T-helper 9 cell (primary cell): Measurements from ENCODE around the gene PRKCE.

Experiments
- DNase-seq: peaks from one replicate; pipeline ENCODE4 v3.0.0-alpha.2; 2020

The PRKCE gene

DNA sequence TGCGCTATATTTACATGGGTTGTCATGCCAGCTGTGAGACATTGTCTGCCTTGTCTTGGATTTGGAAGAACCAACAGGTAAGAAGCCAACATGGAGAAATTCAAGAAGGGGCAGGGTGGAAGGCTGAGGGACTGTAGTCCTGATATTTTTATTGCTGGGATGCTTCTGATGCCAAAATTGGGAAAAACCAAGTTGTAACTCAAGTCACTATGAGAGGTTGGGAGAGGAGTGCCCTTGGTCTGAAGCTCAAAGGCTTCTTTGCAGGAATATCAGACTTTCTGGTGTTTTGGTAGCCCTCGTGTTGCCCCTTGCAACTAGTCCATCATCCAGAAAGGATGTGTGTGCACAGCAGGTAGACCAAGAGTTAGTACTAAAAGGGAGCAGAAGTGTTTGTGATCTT is 351.5 kb downstream of the PRKCE start:
- no peak for DNase-seq

DNA sequence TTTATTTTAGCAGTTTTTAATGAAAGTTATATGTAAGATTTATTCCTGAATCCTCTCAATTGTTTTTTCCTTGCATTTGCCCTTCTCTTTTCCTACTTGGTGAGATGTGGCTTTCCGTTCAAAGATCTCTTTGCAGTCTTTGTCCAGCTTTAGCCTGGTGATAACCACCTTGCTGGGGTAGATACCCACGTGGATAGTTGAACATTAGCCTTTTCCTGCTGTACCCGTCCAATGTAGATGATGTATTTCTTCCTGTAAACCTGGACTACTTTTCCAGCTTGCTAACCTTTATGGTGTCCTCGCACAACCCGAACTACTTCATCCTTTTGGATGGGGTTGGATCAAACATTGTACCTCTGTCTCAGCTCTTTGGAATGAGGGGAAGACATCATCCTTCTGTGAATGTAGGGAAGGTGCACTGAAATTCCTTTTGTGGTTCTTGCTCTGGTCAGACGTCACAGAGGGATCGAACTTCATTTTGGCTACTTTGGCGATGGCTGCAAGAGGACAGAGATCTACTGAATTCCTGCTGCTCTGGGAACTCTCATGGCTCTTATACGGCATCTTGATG is 352.5 kb downstream of the PRKCE start:
- DNase-seq: no peak

DNA sequence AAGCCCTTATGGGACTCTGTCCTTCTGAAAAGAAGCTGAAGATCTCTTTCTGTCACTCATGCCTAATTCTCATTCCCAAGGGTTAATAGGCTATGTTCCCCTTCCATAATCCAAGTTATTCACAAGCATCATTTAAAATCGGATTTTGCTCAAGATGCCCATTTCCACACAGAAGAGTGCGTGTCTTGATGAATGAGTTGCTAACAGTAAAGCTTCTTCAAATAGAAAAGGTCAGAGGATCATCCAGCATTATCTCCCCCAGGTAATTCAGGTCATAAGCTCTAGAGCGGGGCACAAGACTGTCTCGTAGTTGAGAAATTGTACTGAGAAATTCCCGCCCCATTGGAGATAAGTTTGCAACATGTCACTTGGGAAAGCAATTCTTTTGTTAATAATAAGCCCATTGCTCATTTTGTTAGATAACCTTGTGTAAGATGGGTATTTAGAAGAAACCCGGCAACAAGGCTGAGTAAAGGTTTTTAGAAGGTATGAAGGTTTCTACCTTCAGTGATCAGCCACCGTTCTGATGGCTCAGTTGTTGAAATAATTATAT is 355.1 kb downstream of the PRKCE start:
- no peak for DNase-seq

GRCh38 chr2:46007412-46007811 is 355.9 kb downstream of the PRKCE start:
- no peak for DNase-seq

DNA sequence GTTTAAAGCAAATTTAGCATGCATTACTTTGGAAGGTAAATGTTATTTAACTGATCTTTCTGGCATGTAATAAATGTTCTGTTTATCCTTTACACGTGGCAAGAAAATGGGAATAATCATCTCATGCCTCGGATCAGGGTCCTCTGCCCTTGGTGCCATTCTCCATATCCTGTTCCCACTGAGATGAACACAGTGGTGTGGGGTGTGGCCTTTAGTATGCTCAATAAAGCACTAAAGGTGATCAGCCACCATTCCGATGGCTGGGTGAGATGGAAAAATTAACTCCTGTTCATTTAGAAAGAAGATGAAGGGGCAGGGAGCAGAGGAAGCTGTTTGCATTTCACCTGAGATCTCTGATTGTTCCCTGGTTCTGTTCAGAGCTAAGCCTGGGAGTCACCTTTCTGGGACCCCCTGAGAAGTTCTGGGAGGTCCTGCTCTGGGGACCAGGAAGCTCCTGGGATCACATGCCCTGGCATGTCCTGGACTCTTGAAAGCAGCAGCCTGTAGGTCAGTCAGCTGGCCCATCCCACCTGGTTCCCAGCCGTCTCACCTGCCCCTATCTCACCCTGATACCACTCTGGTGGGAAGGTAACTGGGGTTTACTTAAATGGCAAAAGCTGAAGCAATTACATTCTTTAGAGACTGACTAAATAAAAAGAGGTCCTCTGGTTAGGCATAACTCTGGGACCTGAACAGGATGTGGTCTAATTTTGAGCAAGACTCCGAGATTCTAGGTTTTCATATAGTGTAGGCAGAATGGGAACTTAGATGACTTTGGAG is 356.8 kb downstream of the PRKCE start:
- DNase-seq: no peak

GRCh38 chr2:46009315-46009714 is 357.8 kb downstream of the PRKCE start:
- no peak for DNase-seq

DNA sequence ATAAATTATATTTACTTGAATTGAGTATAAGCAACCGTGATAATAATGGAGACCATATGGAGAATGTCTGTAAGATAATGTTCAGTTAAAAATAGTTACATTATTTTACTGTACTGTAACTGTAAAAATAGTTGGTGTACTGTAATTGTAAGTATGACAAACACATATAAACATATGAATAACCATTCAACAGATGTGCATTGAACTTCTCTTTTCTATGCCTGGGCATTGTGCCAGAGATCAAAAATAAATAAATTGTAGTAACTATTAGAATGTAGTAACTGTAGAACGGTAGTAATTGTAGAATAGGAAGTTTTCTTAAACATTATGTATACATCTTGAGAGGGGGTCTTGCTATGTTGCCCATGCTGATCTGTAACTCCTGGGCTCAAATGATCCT is 358.3 kb downstream of the PRKCE start:
- DNase-seq: no peak

DNA sequence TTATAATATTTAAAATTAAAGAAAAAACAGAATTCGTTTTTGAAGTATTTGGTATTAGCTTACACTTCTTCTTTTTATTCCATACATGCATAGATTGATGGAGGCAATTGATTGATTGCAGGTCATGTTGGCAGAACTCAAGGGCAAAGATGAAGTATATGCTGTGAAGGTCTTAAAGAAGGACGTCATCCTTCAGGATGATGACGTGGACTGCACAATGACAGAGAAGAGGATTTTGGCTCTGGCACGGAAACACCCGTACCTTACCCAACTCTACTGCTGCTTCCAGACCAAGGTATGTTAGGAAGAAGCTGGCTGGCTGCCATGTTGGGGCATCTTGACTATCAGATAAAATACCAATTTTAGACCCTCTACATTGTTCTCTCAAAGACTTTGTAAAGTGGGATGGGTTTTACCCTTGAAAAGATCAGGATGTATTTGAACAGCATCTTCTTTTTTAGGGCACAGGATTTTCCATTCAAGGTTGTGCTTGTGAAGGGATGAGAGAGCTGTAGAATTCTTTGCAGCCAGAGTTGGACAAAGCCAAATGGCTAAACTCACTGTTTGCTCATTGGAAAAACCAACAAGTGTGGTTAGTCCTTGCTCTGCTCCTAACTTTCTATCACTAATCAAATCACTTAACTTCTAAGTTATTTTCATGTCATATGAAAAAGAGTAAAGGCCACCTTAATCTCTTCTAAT is 358.9 kb downstream of the PRKCE start:
- no peak for DNase-seq

DNA sequence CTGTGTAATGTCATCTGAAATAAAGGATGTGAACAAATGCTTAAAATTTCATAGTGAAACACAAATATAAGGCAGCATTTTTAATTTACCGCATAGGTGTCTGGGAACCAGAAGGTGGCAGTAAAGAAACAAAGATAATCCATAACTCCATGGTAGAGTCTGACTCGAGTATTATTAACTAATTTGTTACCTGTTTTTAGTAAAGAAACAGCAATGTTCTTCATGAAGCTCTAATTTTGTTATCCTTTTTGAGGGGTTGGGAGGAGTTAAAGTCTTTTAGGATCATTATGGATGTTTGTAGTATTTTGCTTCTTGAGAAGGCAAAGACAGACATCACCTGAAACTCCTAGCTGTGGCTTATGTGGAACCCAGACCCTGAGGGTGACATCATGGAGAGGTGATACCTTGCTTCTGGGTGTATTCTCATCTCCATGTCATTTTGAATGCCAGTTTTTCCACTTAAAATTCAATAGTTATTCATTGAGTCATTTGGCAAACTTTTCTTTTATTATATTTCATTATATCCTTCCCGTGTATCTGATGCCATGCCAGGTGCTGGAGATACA is 359.5 kb downstream of the PRKCE start:
- no peak for DNase-seq

DNA sequence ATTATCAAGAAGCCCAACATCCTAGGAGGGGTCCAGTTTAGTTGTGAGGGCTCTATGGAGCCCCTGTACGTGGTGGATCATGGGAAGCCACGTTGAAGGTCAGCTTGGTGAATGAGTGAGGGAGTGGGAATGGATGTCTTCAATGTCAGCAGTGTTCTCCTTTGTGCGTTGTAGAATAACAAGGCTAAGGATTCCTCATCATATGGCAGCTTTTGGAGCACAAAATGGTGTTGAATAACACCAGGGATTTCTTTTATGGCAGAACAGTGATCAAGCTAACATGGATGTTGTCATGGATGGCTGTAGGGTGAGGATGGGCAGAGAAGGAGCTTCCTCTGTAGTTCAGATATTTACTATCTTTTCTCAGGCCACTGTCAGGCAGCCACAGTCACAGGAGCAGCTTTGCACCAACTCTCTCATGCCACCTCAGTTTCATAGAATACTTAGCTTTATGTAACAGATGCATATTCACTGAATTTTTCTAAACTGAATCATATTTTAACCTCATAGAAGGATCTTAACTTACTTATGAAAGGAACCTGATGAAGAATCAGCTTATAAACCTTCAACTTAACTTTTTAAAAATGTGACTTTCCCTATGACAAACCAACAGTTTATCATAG is 361.3 kb downstream of the PRKCE start:
- DNase-seq: no peak

DNA sequence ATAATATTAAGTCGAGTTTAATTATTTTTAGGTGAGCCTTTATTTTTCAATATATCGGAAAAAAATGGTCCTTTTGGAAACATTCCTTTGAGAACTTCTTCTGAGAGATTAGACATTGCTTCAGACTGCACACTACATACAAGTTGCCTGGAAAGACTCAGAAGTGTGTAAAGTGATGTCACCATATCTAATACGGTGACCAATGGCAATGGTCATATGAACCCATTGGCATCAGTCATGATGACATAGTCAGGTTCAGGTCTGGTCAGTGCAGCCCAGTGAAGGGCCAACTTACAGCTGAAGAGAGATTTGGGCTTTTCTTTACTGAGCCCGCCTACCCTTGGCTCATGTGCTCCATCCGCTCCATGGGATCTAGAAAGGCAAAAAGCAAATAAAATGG is 362.3 kb downstream of the PRKCE start:
- DNase-seq: no peak

DNA sequence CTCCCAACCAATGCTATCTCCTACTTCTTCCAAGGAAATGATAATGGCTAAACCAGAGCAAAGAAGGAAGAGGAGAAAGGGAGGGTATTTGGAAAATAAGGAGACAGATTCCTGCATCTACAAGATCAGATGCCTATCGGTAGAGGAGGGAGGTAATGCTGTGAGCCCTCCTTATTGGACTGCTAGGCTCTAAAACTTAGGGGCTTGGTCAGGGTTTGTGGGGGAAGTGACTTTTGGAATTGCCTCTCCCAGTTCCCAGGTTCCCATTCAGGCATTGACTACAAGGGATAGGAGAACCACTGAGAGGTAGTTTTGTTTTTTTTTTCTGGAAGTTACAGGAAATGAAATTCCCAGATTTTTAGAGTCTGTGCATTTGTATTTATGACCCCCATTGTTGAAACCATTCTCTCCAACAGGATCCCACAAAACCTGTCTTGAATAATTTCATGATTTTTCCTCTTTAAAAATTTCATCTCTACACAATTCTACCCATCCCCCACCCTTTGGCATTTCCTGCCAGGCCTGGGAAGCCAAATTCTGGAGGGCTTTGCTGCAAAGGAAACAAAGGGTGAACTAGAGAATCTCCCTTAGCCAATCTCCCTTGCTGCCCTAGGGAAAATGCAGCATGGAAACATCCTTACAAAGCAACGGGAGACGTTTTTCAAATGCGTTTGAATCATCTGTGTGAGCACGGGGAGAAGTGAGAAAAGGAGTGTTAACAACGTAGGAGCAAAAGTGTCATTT is 363.6 kb downstream of the PRKCE start:
- no peak for DNase-seq

DNA sequence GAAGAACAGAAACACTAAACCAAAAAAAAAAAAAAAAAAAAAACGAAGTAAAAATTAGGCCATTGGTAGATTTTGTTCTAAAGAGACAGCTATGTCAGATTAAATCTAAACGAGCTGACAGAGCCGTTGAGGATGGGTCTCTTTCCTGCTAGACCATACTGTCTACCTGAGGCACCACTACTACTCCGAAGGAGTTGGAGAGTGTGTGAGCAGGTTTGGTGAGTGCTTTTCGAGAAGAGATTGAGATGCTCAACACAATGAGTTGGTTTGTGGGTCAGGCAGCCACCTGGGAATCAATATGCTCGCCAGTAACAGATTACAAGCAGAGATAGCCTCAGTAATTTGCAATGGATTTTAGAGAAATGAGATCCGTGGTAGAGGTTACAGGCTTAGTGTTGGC is 364.2 kb downstream of the PRKCE start:
- DNase-seq: no peak

- no peak for DNase-seq
Measured at GRCh38 chr2:46016091-46016490, 364.6 kb downstream of the PRKCE start.

GRCh38 chr2:46018773-46019591 is 367.5 kb downstream of the PRKCE start:
- DNase-seq: no peak

DNA sequence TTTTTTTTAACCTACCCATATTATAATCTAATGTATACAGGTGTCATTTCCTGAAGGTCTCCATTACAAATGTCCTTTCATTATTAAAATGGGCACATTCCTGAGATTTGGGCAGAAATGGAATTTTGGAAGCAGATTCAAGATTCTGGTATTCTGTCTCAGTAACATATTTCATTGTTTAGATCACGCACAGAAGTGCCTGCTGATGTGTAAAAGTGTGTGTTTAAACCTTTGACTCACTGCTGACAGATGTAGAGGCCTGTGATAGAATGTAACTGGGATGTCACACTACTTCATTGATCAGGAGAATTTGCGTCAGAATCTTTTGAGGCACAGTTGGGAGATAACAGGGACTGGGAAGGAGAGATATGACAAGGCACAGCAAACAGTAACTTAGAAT is 368.9 kb downstream of the PRKCE start:
- no peak for DNase-seq

- no peak for DNase-seq
Measured at GRCh38 chr2:46023165-46023854, 371.8 kb downstream of the PRKCE start.

DNA sequence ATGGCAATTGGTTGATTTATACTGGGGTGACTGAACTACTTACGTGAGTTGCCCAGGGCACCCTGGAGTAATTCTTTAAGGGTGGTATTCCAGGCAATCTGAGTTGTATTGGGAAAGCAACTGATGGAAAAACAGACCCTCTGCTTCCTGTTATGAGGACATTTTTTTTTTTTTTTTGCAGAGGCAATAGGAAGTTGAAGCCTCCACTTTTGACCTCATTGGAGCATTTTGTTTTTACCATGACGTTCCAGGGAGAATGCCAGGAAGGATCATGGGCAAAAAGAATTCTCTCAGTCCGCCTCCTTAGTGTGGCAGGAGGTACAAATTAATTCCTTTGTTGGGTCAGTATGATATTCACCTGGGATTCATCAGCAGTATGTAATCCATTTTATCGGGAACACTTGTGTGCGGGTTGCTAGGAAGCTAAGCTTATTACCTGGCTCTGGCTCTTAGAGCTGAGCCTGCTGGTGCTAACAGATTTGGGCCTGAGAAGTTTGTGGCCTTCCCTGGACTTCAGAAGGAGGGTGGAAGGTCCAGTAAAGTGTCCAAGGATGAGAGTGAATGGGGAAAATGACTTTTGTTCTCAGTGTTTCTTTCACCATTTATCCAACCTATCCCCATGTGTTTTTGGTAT is 372.8 kb downstream of the PRKCE start:
- no peak for DNase-seq

- DNase-seq: no peak
Measured at GRCh38 chr2:46025081-46025480, 373.6 kb downstream of the PRKCE start.

- no peak for DNase-seq
Measured at GRCh38 chr2:46025676-46026075, 374.2 kb downstream of the PRKCE start.
